ENCODE data around the gene KMT5B.

KMT5B gene

DNA sequence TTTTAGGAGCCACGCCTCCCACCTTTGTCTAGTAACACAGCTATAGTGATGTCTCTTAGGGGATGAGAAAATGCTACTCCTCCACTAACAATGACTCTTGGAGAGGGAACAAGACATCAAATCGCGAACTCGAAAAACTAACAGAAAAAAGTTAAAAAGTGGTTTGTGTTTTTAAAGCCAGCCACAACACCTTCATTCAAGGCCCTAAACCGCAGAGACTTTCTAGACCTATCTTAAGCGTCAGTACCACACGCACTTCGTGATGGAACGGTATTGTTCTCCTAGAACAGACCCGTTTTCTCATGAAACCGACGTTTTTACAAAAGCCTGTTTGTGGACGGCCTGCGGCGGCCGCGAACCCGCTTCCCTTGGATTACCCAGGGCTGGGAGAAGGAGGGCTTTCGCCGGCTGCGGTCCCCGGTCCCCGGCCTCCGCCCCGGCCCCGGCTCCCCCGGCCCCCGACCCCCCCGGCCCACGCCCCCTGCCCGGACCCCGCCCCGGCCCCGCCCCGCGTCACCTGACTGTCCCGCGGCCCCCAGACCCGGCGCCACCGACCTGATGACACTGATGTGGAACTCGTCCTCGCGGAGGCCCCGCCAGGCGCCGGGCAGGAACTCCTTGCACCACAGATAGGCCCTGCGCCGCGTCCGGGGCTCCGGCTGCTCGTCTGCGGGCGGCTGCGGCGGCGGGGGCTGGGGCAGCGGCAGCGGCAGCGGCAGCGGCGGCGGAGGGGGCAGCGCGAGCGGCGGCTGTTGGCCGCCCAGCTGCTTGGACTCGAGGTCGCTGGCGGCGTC lies 92.6 kb downstream of the KMT5B start:
- H3K4me3 ChIP-seq (ENCODE audit: low read length) = peak overlapping the region; percentile 77
- H3K4me1 ChIP-seq (ENCODE audit: control insufficient read depth, low read length) = peaks cover 28% of the 10 kb centered on the region
- H3K27ac ChIP-seq (ENCODE audit: low read depth, low read length) = peak overlapping the region; percentile 23; the same call in 1 of the 2 replicates
- peaks cover 6% of the 10 kb centered on the region; the same call in 1 of the 2 replicates for H4K20me1 ChIP-seq (ENCODE audit: control insufficient read depth, insufficient read depth, low read depth, low read length)
- H3F3A ChIP-seq (ENCODE audit: control insufficient read depth, insufficient read depth) = peaks cover 14% of the 10 kb centered on the region; the same call in 1 of the 2 replicates
- H3K4me2 ChIP-seq (ENCODE audit: low read length) = peak overlapping the region; percentile 74
- H3K9me2 ChIP-seq (replicated peaks; ENCODE audit: control insufficient read depth, low read length) = no peaks in the 10 kb centered on the region
- peaks cover 57% of the 10 kb centered on the region for H3K79me2 ChIP-seq (ENCODE audit: control insufficient read depth, low read length)
- H3K27me3 ChIP-seq (ENCODE audit: control insufficient read depth, low read length) = no peaks in the 10 kb centered on the region
- no peak for TF ChIP-seq EZH2phosphoT487 (IDR thresholded peaks at IDR 0.05; ENCODE audit: borderline replicate concordance, low read length)
- TF ChIP-seq, protein P1, sequence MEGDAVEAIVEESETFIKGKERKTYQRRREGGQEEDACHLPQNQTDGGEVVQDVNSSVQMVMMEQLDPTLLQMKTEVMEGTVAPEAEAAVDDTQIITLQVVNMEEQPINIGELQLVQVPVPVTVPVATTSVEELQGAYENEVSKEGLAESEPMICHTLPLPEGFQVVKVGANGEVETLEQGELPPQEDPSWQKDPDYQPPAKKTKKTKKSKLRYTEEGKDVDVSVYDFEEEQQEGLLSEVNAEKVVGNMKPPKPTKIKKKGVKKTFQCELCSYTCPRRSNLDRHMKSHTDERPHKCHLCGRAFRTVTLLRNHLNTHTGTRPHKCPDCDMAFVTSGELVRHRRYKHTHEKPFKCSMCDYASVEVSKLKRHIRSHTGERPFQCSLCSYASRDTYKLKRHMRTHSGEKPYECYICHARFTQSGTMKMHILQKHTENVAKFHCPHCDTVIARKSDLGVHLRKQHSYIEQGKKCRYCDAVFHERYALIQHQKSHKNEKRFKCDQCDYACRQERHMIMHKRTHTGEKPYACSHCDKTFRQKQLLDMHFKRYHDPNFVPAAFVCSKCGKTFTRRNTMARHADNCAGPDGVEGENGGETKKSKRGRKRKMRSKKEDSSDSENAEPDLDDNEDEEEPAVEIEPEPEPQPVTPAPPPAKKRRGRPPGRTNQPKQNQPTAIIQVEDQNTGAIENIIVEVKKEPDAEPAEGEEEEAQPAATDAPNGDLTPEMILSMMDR (IDR thresholded peaks at IDR 0.05; ENCODE audit: low read depth, low read length, poor library complexity, severe bottlenecking) = no peak
- no peaks in the 10 kb centered on the region for H3K9me3 ChIP-seq (ENCODE audit: control insufficient read depth, insufficient read depth, low read length)
- H3K36me3 ChIP-seq (ENCODE audit: control insufficient read depth, low read length) = peaks cover 19% of the 10 kb centered on the region; the same call in 1 of the 2 replicates

DNA sequence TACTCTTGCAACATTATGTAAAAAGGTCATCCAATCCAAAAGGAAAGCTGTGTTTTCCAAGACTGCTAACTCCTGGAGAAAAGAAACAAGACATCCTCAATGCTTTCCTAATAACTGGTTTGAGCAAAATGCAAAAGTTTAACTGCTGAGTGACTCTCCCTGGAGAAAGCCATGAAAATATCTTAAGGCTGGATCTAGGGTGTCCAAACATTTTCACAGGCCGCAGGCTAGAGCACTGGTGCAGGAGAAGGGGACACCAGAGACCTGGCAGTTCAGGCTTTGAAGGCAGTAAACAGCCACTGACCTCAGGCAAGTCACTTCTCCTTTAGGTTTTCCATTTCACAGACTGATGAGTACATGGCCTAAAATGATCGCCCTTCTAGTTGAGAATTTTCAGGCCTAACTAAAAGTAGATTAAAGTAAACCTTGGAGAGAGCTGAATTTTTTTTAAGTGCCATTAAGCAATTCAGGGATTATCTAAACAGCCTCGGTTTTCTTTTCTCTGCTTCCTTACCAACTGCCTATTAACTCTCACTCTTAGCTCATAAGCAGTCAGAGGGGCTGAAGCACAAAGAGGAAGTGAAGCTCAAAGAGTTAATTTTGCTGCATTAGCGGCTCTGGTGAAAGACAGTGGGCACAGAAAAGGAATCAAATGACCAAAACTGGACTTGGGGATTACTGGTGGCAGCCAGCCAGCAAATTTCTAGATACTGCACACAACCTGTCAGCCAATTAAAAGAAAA lies 94.2 kb downstream of the KMT5B start:
- Histone ChIP-seq H3F3A (ENCODE audit: control insufficient read depth, insufficient read depth) (peaks cover 20% of the 10 kb centered on the region), H3K4me1 (ENCODE audit: control insufficient read depth, low read length) (peaks cover 28% of the 10 kb centered on the region), H3K4me3 (ENCODE audit: low read length) (peak overlapping the region; percentile 77), H3K79me2 (ENCODE audit: control insufficient read depth, low read length) (peaks cover 70% of the 10 kb centered on the region), H3K9me3 (ENCODE audit: control insufficient read depth, insufficient read depth, low read length) (no peaks in the 10 kb centered on the region), H3K27me3 (ENCODE audit: control insufficient read depth, low read length) (no peaks in the 10 kb centered on the region), H3K9me2 (replicated peaks; ENCODE audit: control insufficient read depth, low read length) (no peaks in the 10 kb centered on the region), H4K20me1 (ENCODE audit: control insufficient read depth, insufficient read depth, low read depth, low read length) (peaks cover 6% of the 10 kb centered on the region; the same call in 1 of the 2 replicates), H3K27ac (ENCODE audit: low read depth, low read length) (peak overlapping the region; percentile 35), H3K36me3 (ENCODE audit: control insufficient read depth, low read length) (peaks cover 19% of the 10 kb centered on the region; the same call in 1 of the 2 replicates), H3K4me2 (ENCODE audit: low read length) (peak overlapping the region; percentile 74)
- no peak for TF ChIP-seq EZH2phosphoT487 (IDR thresholded peaks at IDR 0.05; ENCODE audit: borderline replicate concordance, low read length)
- TF ChIP-seq, protein P1 (IDR thresholded peaks at IDR 0.05; ENCODE audit: low read depth, low read length, poor library complexity, severe bottlenecking) = no peak

DNA sequence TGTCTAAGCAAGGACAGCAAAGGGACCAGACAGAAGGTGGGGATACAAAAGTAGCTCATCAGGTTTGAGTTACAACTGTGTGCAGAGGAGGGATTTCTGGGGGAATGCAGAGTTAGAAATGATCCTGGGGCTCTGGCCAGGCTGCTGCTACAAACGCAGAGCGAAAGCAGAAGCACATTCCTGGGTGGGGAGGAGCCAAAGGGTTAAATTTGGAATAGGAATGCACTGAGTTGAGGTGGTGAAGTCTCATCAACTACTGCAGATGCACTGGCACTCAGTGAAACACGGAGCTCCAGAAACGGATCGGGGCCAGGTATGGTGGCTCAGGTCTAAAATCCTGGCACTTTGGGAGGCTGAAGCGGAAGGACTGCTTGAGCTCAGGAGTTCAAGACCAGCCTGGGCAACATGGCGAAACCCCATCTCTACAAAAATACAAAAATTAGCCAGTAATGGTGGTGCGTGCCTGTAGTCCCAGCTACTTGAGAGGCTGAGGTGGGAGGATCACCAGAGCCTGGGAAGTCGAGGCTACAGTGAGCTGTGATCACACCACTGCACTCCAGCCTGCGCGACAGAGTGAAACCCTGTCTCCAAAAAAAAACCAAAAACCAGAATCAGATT lies 95.1 kb downstream of the KMT5B start:
- H3K4me1 ChIP-seq (ENCODE audit: control insufficient read depth, low read length) = peaks cover 28% of the 10 kb centered on the region
- no peaks in the 10 kb centered on the region for H3K9me3 ChIP-seq (ENCODE audit: control insufficient read depth, insufficient read depth, low read length)

More for the DNA sequence above, 95.1 kb downstream of the KMT5B start:
- TF ChIP-seq, protein P1 (IDR thresholded peaks at IDR 0.05; ENCODE audit: low read depth, low read length, poor library complexity, severe bottlenecking) = no peak
- no peak for TF ChIP-seq EZH2phosphoT487 (IDR thresholded peaks at IDR 0.05; ENCODE audit: borderline replicate concordance, low read length)
- H3K36me3 ChIP-seq (ENCODE audit: control insufficient read depth, low read length) = peaks cover 19% of the 10 kb centered on the region; the same call in 1 of the 2 replicates
- no peak overlapping the region for H3K4me3 ChIP-seq (ENCODE audit: low read length)
- H3K27me3 ChIP-seq (ENCODE audit: control insufficient read depth, low read length) = no peaks in the 10 kb centered on the region
- no peak overlapping the region for H3K4me2 ChIP-seq (ENCODE audit: low read length)
- H4K20me1 ChIP-seq (ENCODE audit: control insufficient read depth, insufficient read depth, low read depth, low read length) = peaks cover 6% of the 10 kb centered on the region; the same call in 1 of the 2 replicates
- H3K79me2 ChIP-seq (ENCODE audit: control insufficient read depth, low read length) = peaks cover 77% of the 10 kb centered on the region
- peaks cover 20% of the 10 kb centered on the region for H3F3A ChIP-seq (ENCODE audit: control insufficient read depth, insufficient read depth)
- H3K9me2 ChIP-seq (replicated peaks; ENCODE audit: control insufficient read depth, low read length) = no peaks in the 10 kb centered on the region
- H3K27ac ChIP-seq (ENCODE audit: low read depth, low read length) = no peak overlapping the region

All from DOHH2 (cell line).